CMK (cell line): ENCODE results near the gene GAGE12C.
"Not testable (repeated sequence)": the region's sequence is repeated elsewhere in the genome, so short reads cannot be mapped to it uniquely, and the experiment has no call there.

ENCODE experiments used
- DNase-seq: peaks from one replicate; pipeline ENCODE4 v3.0.0-alpha.2; 2010; ENCODE audit warnings: low read depth

The GAGE12C gene

GRCh38 chrX:49531877-49532276 lies at the start of gene GAGE12C:
Gene GAGE12C (plus strand): TSS chrX:49532177. CDS start chrX:49533332, 1,155 bp downstream.
- not testable (repeated sequence) for DNase-seq

GRCh38 chrX:49541433-49541832 lies 9.5 kb downstream of the GAGE12C start, which contains the start of gene GAGE12D:
Gene GAGE12D (plus strand): TSS chrX:49541733. CDS start chrX:49542888, 1,155 bp downstream.
- DNase-seq: not testable (repeated sequence)

DNA sequence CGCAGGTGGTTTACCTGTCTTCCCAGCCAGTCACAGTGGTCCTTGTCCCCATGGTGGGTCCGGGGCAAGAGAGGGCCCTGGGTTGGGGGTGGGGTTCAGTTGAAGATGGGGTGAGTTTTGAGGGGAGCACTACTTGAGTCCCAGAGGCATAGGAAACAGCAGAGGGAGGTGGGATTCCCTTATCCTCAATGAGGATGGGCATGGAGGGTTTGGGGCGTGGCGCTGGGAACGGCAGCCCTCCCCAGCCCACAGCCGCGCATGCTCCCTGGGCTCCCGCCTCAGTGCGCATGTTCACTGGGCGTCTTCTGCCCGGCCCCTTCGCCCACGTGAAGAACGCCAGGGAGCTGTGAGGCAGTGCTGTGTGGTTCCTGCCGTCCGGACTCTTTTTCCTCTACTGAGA lies 19.0 kb downstream of the GAGE12C start, which contains the start of gene GAGE12E:
Gene GAGE12E, plus strand, starts transcription at position 301 of the 400 bp plus-strand sequence. CDS start 1,155 bp downstream, outside the sequence.
- not testable (repeated sequence) for DNase-seq

- not testable (repeated sequence) for DNase-seq
Observed at GRCh38 chrX:49560542-49560941, 28.6 kb downstream of the GAGE12C start, which contains the start of gene GAGE12F. Gene GAGE12F (plus strand): TSS chrX:49560842. CDS start chrX:49561997, 1,155 bp downstream.

DNA sequence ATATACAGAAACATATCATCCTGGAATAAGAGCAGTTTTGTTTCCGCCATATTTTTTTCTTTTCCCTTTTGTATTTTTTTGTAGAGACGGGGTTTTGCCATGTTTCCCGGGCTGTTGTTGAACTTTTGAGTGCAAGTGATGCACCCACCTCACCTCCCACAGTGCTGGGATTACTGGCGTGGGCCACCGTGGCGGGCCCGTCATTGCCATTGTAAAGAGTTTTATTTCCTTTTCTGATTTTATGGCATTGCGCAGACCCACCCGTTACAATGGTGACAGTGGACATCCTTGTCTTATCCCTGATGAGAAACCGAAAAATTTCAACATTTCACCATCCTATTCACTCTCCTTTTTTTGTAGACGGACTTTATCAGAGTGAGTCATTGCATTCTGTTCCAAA lies 36.8 kb downstream of the GAGE12C start:
- DNase-seq: not testable (repeated sequence)

- DNase-seq: not testable (repeated sequence)
Observed at GRCh38 chrX:49569152-49569551, 37.2 kb downstream of the GAGE12C start.

DNA sequence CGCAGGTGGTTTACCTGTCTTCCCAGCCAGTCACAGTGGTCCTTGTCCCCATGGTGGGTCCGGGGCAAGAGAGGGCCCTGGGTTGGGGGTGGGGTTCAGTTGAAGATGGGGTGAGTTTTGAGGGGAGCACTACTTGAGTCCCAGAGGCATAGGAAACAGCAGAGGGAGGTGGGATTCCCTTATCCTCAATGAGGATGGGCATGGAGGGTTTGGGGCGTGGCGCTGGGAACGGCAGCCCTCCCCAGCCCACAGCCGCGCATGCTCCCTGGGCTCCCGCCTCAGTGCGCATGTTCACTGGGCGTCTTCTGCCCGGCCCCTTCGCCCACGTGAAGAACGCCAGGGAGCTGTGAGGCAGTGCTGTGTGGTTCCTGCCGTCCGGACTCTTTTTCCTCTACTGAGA lies 38.1 kb downstream of the GAGE12C start, which contains the start of gene GAGE12G:
Gene GAGE12G, plus strand, starts transcription at position 301 of the 400 bp plus-strand sequence. CDS start 1,155 bp downstream, outside the sequence.
- DNase-seq: not testable (repeated sequence)

GRCh38 chrX:49579649-49580048 lies 47.7 kb downstream of the GAGE12C start, which contains the start of gene GAGE12H:
Gene GAGE12H (plus strand): TSS chrX:49579949. CDS start chrX:49581104, 1,155 bp downstream.
- DNase-seq: not testable (repeated sequence)
